HG02938 (cell line): ENCODE results near the gene KPTN.

ENCODE experiments used
- ATAC-seq: cut with Tn5 transposase; IDR thresholded peaks from one replicate; pipeline ENCODE4 v1.9.1; 2021; ENCODE audit warnings: mild to moderate bottlenecking, moderate library complexity; ENCODE audit not compliant: unreplicated experiment

KPTN gene

GRCh38 chr19:47471381-47471732 lies 12.7 kb downstream of the KPTN start:
- no peak for ATAC-seq

- no peak for ATAC-seq
These were observed 13.4 kb downstream of the KPTN start for GRCh38 chr19:47470447-47471195.

- ATAC-seq = no peak
These were observed 14.3 kb downstream of the KPTN start for GRCh38 chr19:47469719-47470118.

- ATAC-seq = no peak
These were observed 14.7 kb downstream of the KPTN start for GRCh38 chr19:47469363-47469700.

GRCh38 chr19:47467914-47468313 lies 16.1 kb downstream of the KPTN start:
- no peak for ATAC-seq

- no peak for ATAC-seq
These were observed 18.1 kb downstream of the KPTN start for GRCh38 chr19:47465957-47466356.

GRCh38 chr19:47464675-47465419 lies 19.2 kb downstream of the KPTN start:
- ATAC-seq = no peak

GRCh38 chr19:47461876-47462275 lies 22.1 kb downstream of the KPTN start:
- ATAC-seq = no peak

GRCh38 chr19:47459477-47459876 lies 24.5 kb downstream of the KPTN start:
- ATAC-seq = no peak

- no peak for ATAC-seq
These were observed 25.3 kb downstream of the KPTN start for GRCh38 chr19:47458672-47459071.

- ATAC-seq = no peak
These were observed 27.1 kb downstream of the KPTN start for GRCh38 chr19:47456721-47457474.

- ATAC-seq = no peak
These were observed 33.5 kb downstream of the KPTN start for GRCh38 chr19:47450478-47450877.

- no peak for ATAC-seq
These were observed 35.7 kb downstream of the KPTN start for GRCh38 chr19:47448360-47448727.

- no peak for ATAC-seq
These were observed 36.3 kb downstream of the KPTN start for GRCh38 chr19:47447470-47448359.

GRCh38 chr19:47446534-47447469 lies 37.2 kb downstream of the KPTN start:
- ATAC-seq = no peak

- ATAC-seq = no peak
These were observed 38.0 kb downstream of the KPTN start for GRCh38 chr19:47445937-47446402.

- no peak for ATAC-seq
These were observed 38.5 kb downstream of the KPTN start for GRCh38 chr19:47445527-47445926.

- no peak for ATAC-seq
These were observed 39.6 kb downstream of the KPTN start for GRCh38 chr19:47444388-47444821.

GRCh38 chr19:47443331-47443730 lies 40.7 kb downstream of the KPTN start:
- ATAC-seq = no peak

- no peak for ATAC-seq
These were observed 45.2 kb downstream of the KPTN start for GRCh38 chr19:47438793-47439220.
